Neuronal stem cell (in vitro differentiated cells): Measurements from ENCODE around the gene CD44.
"Not testable (repeated sequence)": the region's sequence is repeated elsewhere in the genome, so short reads cannot be mapped to it uniquely, and the experiment has no call there.

ENCODE experiments used
- DNase-seq: peaks from one replicate; pipeline ENCODE4 v3.0.0-alpha.2; 2013; ENCODE audit warnings: low spot score
- H2AFZ ChIP-seq: one replicate; pipeline ENCODE4 v1.6.1; 2013; ENCODE audit warnings: mild to moderate bottlenecking, low read length, inconsistent platforms
- H2AK5ac ChIP-seq: 2 replicates; pipeline ENCODE4 v1.6.1; 2013; ENCODE audit warnings: low read depth, mild to moderate bottlenecking, inconsistent platforms, low read length, moderate library complexity, mixed read lengths
- H2BK120ac ChIP-seq: 2 replicates; pipeline ENCODE4 v1.6.1; 2013; ENCODE audit warnings: low read depth, mild to moderate bottlenecking, inconsistent platforms, low read length, moderate library complexity, mixed read lengths
- H2BK12ac ChIP-seq: one replicate; pipeline ENCODE4 v1.6.1; 2013; ENCODE audit warnings: low read length, inconsistent platforms
- H2BK15ac ChIP-seq: 2 replicates; pipeline ENCODE4 v1.6.1; 2013; ENCODE audit warnings: mild to moderate bottlenecking, low read length, inconsistent platforms, mixed read lengths
- H2BK5ac ChIP-seq: one replicate; pipeline ENCODE4 v1.6.1; 2013; ENCODE audit warnings: inconsistent platforms, mild to moderate bottlenecking, low read length, moderate library complexity
- H3K14ac ChIP-seq: one replicate; pipeline ENCODE4 v1.6.1; 2013; ENCODE audit warnings: low read length, inconsistent platforms
- H3K18ac ChIP-seq: 2 replicates; pipeline ENCODE4 v1.6.1; 2013; ENCODE audit warnings: low read length, inconsistent platforms
- H3K23ac ChIP-seq: 2 replicates; pipeline ENCODE4 v1.6.1; 2013; ENCODE audit warnings: low read depth, mild to moderate bottlenecking, mixed read lengths, low read length, inconsistent platforms; ENCODE audit not compliant: poor library complexity
- H3K27ac ChIP-seq: replicated peaks from 3 replicates; pipeline ENCODE4 v1.5.1; 2013; ENCODE audit warnings: low read length, inconsistent platforms
- H3K27me3 ChIP-seq, 3 experiments: 2 replicates each; pipeline ENCODE4 v1.6.1; 2013; ENCODE audit warnings: low read length in 3 of 3, mild to moderate bottlenecking in 2 of 3, inconsistent platforms in 1 of 3, low read depth in 1 of 3, mixed read lengths in 1 of 3, moderate library complexity in 1 of 3; ENCODE audit not compliant: control insufficient read depth in 3 of 3, insufficient read depth in 3 of 3
- H3K36me3 ChIP-seq, 2 donors: replicated peaks in 1 of 2; 2 replicates each; pipeline ENCODE4 v1.6.1; 2013; ENCODE audit warnings: low read length in 2 of 2; ENCODE audit not compliant: control insufficient read depth in 2 of 2, insufficient read depth in 2 of 2
- H3K4ac ChIP-seq: 2 replicates; pipeline ENCODE4 v1.6.1; 2013; ENCODE audit warnings: inconsistent platforms, mild to moderate bottlenecking, low read length, moderate library complexity
- H3K4me1 ChIP-seq, 2 donors: 1 replicate in 1 of 2; 2 replicates in 1 of 2; pipeline ENCODE4 v1.6.1; 2013; ENCODE audit warnings: low read length in 2 of 2, low read depth in 1 of 2; ENCODE audit not compliant: control insufficient read depth in 2 of 2, insufficient read depth in 1 of 2
- H3K4me2 ChIP-seq: one replicate; pipeline ENCODE4 v1.6.1; 2013; ENCODE audit warnings: mild to moderate bottlenecking, low read length, inconsistent platforms; ENCODE audit not compliant: insufficient read depth, poor library complexity, severe bottlenecking
- H3K4me3 ChIP-seq, 2 donors: 2 replicates each; pipeline ENCODE4 v1.5.1; 2013; ENCODE audit warnings: low read length in 2 of 2, mild to moderate bottlenecking in 2 of 2, inconsistent platforms in 1 of 2, moderate library complexity in 1 of 2
- H3K79me1 ChIP-seq: one replicate; pipeline ENCODE4 v1.6.1; 2013; ENCODE audit warnings: low read depth, mild to moderate bottlenecking, inconsistent platforms, low read length, moderate library complexity
- H3K9ac ChIP-seq: one replicate; pipeline ENCODE4 v1.6.1; 2013; ENCODE audit warnings: mild to moderate bottlenecking, low read depth, low read length, inconsistent platforms; ENCODE audit not compliant: poor library complexity
- H3K9me3 ChIP-seq, 2 donors: replicated peaks in 1 of 2; 2 replicates each; pipeline versions ENCODE3 to v1.6.1; 2013; ENCODE audit warnings: low read length in 2 of 2, mild to moderate bottlenecking in 2 of 2, inconsistent platforms in 1 of 2, low read depth in 1 of 2, mixed read lengths in 1 of 2, moderate library complexity in 1 of 2; ENCODE audit not compliant: control insufficient read depth in 2 of 2, insufficient read depth in 1 of 2
- H4K8ac ChIP-seq: one replicate; pipeline ENCODE4 v1.6.1; 2013; ENCODE audit warnings: low read depth, mild to moderate bottlenecking, inconsistent platforms, low read length, moderate library complexity
- H4K91ac ChIP-seq: one replicate; pipeline ENCODE4 v1.6.1; 2013; ENCODE audit warnings: low read length, low read depth, mild to moderate bottlenecking, inconsistent platforms; ENCODE audit not compliant: poor library complexity
- WGBS, 2 donors: extraction: QIAGEN DNeasy Blood & Tissue Kit; methylation state at CpG; one replicate each; pipeline ENCODE4 v1.1.7; 2013; ENCODE audit warnings: missing lambda C conversion rate in 2 of 2, mixed read lengths in 1 of 2; ENCODE audit not compliant: insufficient read length in 2 of 2, insufficient replicate concordance in 1 of 2; ENCODE audit errors: extremely low coverage in 2 of 2; 5-methylcytosine and 5-hydroxymethylcytosine counted together

Gene CD44

GRCh38 chr11:35108336-35108735, 30.6 kb upstream of the CD44 start:
- no CpG with 5 or more reads among the region's 1 CpG for WGBS, 2 donors
- not testable (repeated sequence) for H2BK5ac ChIP-seq, H2BK120ac ChIP-seq, H3K36me3 ChIP-seq, H3K9me3 ChIP-seq, H3K79me1 ChIP-seq, H2AFZ ChIP-seq, H3K14ac ChIP-seq, H3K23ac ChIP-seq, H3K27ac ChIP-seq, H2AK5ac ChIP-seq, H2BK15ac ChIP-seq, H4K91ac ChIP-seq, H3K4me1 ChIP-seq, DNase-seq, H3K4me3 ChIP-seq, H3K9ac ChIP-seq, H3K4ac ChIP-seq, H3K18ac ChIP-seq, H2BK12ac ChIP-seq, H4K8ac ChIP-seq, H3K4me2 ChIP-seq
- peaks cover 0 to 18% (median 0%) of the 10 kb centered on the region in 3 experiments for H3K27me3 ChIP-seq

- Histone ChIP-seq H2BK15ac (no peak overlapping the region), H3K4me3 (no peak overlapping the region), H2BK120ac (no peak overlapping the region), H2AFZ (no peak overlapping the region), H2AK5ac (no peak overlapping the region), H3K9ac (no peak overlapping the region), H4K91ac (no peak overlapping the region), H2BK12ac (no peak overlapping the region), H4K8ac (no peak overlapping the region), H3K27me3 (peaks cover 0 to 18% (median 0%) of the 10 kb centered on the region in 3 experiments), H3K79me1 (no peaks in the 10 kb centered on the region), H3K18ac (peak overlapping the region; percentile 5), H3K4me1 (no peaks in the 10 kb centered on the region), H3K9me3 (no peaks in the 10 kb centered on the region), H3K27ac (no peak overlapping the region), H3K36me3 (no peaks in the 10 kb centered on the region), H2BK5ac (no peak overlapping the region), H3K23ac (no peak overlapping the region), H3K4me2 (no peak overlapping the region), H3K14ac (no peak overlapping the region), H3K4ac (no peak overlapping the region)
- no peak for DNase-seq
Measured at GRCh38 chr11:35109041-35109440, 29.9 kb upstream of the CD44 start.

- Histone ChIP-seq H3K4ac (no peak overlapping the region), H3K4me2 (no peak overlapping the region), H2BK5ac (no peak overlapping the region), H2BK15ac (no peak overlapping the region), H2AK5ac (no peak overlapping the region), H3K27me3 (peaks cover 0 to 18% (median 0%) of the 10 kb centered on the region in 3 experiments), H2AFZ (no peak overlapping the region), H2BK120ac (no peak overlapping the region), H2BK12ac (no peak overlapping the region), H3K18ac (no peak overlapping the region), H3K9me3 (no peaks in the 10 kb centered on the region), H4K8ac (no peak overlapping the region), H3K9ac (no peak overlapping the region), H3K79me1 (no peaks in the 10 kb centered on the region), H3K27ac (no peak overlapping the region), H3K4me3 (no peak overlapping the region), H3K23ac (no peak overlapping the region), H4K91ac (no peak overlapping the region), H3K14ac (no peak overlapping the region), H3K4me1 (no peaks in the 10 kb centered on the region), H3K36me3 (no peaks in the 10 kb centered on the region)
- no peak for DNase-seq
Measured at GRCh38 chr11:35109827-35110226, 29.1 kb upstream of the CD44 start.

- Histone ChIP-seq H4K8ac (no peak overlapping the region), H2BK120ac (no peak overlapping the region), H3K9ac (no peak overlapping the region), H2AFZ (no peak overlapping the region), H3K27ac (no peak overlapping the region), H3K4me1 (no peaks in the 10 kb centered on the region), H3K14ac (no peak overlapping the region), H2BK12ac (no peak overlapping the region), H3K79me1 (no peaks in the 10 kb centered on the region), H3K27me3 (peaks cover 0 to 11% (median 0%) of the 10 kb centered on the region in 3 experiments), H4K91ac (no peak overlapping the region), H3K23ac (no peak overlapping the region), H3K4me2 (no peak overlapping the region), H3K4ac (no peak overlapping the region), H3K36me3 (no peaks in the 10 kb centered on the region), H2AK5ac (no peak overlapping the region), H2BK5ac (no peak overlapping the region), H3K18ac (no peak overlapping the region), H3K9me3 (no peaks in the 10 kb centered on the region), H2BK15ac (no peak overlapping the region), H3K4me3 (no peak overlapping the region)
- no CpG with 5 or more reads among the region's 4 CpGs for WGBS, 2 donors
- no peak for DNase-seq
Measured at GRCh38 chr11:35111161-35112055, 27.6 kb upstream of the CD44 start.
